ENCODE results near the gene BABAM2. TPM values are rescaled to one million over a fixed set of nuclear protein-coding genes. Genes with fewer than 3 reads are reported as not detected.
A peak's percentile ranks its signal among the peaks of the same experiment; 100 is the strongest.

BABAM2 gene
- total RNA-seq, 2 experiments from 2014 or later = 50.7 to 51.0 TPM

- Mint-ChIP-seq H3K4me1 (peaks cover 12% of the 10 kb centered on the region), H3K27ac (no peak overlapping the region), H3K36me3 (peaks cover 7% of the 10 kb centered on the region), H3K4me3 (no peak overlapping the region), H3K27me3 (no peaks in the 10 kb centered on the region), H3K9me3 (peaks cover 7% of the 10 kb centered on the region)
- ATAC-seq (ENCODE audit: low read depth) = no peak
- no peak for DNase-seq
- POLR2A ChIA-PET = no interaction called here
Measured at GRCh38 chr2:27886322-27886721, 4.2 kb upstream of the BABAM2 start.

DNA sequence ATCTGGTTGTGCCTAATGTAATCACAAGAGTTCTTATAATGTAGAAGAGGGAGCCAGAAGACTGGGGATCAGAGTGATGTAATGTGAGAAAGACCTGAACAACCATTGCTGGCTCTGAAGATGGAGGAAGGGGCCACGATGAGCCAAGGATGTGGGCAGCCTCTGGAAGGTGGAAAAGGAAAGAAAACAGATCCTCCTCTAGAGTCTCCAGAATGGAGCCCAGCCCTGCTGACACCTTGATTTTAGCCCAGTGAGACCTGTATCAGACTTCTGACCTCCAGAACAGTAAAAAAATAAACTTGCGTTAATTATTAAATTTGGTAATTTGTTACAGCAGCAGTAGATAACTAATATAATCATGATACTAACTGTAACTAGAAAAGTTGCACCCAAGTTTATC, 3.4 kb upstream of the BABAM2 start:
- peaks cover 2% of the 10 kb centered on the region for H3K36me3 Mint-ChIP-seq
- POLR2A ChIA-PET = no interaction called here
- peaks cover 18% of the 10 kb centered on the region for H3K4me1 Mint-ChIP-seq
- H3K27ac Mint-ChIP-seq = no peak overlapping the region
- peaks cover 4% of the 10 kb centered on the region for H3K9me3 Mint-ChIP-seq
- ATAC-seq (ENCODE audit: low read depth) = no peak
- H3K4me3 Mint-ChIP-seq = no peak overlapping the region
- H3K27me3 Mint-ChIP-seq = no peaks in the 10 kb centered on the region
- DNase-seq = no peak

DNA sequence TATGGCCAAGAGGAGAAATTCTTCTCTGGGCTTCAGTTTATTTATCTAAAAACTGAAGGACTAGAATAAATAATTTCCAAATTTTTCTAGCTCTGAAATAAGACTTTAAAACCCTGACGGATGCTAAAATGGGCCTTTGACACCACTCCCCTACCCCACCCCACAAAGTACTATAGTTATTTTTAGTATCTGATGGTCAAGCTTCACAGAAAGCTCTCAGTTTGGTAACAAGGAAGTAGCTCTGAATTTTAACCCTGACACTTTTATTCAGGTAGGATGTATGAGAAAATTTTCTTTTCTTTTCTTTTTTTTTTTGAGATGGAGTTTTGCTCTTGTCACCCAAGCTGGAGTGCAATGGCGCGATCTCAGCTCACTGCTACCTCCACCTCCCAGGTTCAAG, 2.7 kb upstream of the BABAM2 start:
- peaks cover 25% of the 10 kb centered on the region for H3K4me1 Mint-ChIP-seq
- no peak overlapping the region for H3K4me3 Mint-ChIP-seq
- H3K27ac Mint-ChIP-seq = no peak overlapping the region
- H3K9me3 Mint-ChIP-seq = peaks cover 1% of the 10 kb centered on the region
- no peaks in the 10 kb centered on the region for H3K27me3 Mint-ChIP-seq
- ATAC-seq (ENCODE audit: low read depth) (no peak), DNase-seq (no peak)
- POLR2A ChIA-PET = no interaction called here
- no peaks in the 10 kb centered on the region for H3K36me3 Mint-ChIP-seq

- ATAC-seq (ENCODE audit: low read depth) (no peak), DNase-seq (no peak)
- Mint-ChIP-seq H3K36me3 (no peaks in the 10 kb centered on the region), H3K9me3 (no peaks in the 10 kb centered on the region), H3K27me3 (no peaks in the 10 kb centered on the region), H3K4me1 (peaks cover 30% of the 10 kb centered on the region), H3K4me3 (peak overlapping the region; percentile 25), H3K27ac (no peak overlapping the region)
- POLR2A ChIA-PET = no interaction called here
Measured at GRCh38 chr2:27888790-27889189, 1.7 kb upstream of the BABAM2 start.

- peak overlapping the region; percentile 99 for H3K27ac Mint-ChIP-seq
- no peaks in the 10 kb centered on the region for H3K27me3 Mint-ChIP-seq
- H3K4me3 Mint-ChIP-seq = peak overlapping the region; percentile 97
- ATAC-seq (ENCODE audit: low read depth) = no peak
- POLR2A ChIA-PET = interaction anchor here (0.8 to 2.0 kb wide), 13 partner anchors 9 to 535 kb away, joined by 3 to 9 read pairs (median 4); no protein-coding TSS in a partner anchor
- H3K9me3 Mint-ChIP-seq = no peaks in the 10 kb centered on the region
- peaks cover 9% of the 10 kb centered on the region for H3K36me3 Mint-ChIP-seq
- no peak for DNase-seq
- H3K4me1 Mint-ChIP-seq = peaks cover 39% of the 10 kb centered on the region
Measured at GRCh38 chr2:27889774-27890145, 769 bp upstream of the BABAM2 start.

GRCh38 chr2:27890924-27891672, 569 bp downstream of the BABAM2 start:
- Mint-ChIP-seq H3K36me3 (peaks cover 22% of the 10 kb centered on the region), H3K27ac (peak overlapping the region; percentile 99), H3K27me3 (no peaks in the 10 kb centered on the region), H3K4me1 (peaks cover 41% of the 10 kb centered on the region), H3K4me3 (peak overlapping the region; percentile 97), H3K9me3 (no peaks in the 10 kb centered on the region)
- DNase-seq = peak; percentile 85
- peak; percentile 19 for ATAC-seq (ENCODE audit: low read depth)
- POLR2A ChIA-PET = interaction anchor here (0.6 to 2.0 kb wide), 10 partner anchors 8 to 519 kb away, joined by 3 to 9 read pairs (median 6); no protein-coding TSS in a partner anchor

GRCh38 chr2:27891673-27892105, 1.2 kb downstream of the BABAM2 start:
- no peak for ATAC-seq (ENCODE audit: low read depth)
- no peak for DNase-seq
- H3K27ac Mint-ChIP-seq = peak overlapping the region; percentile 99
- POLR2A ChIA-PET = interaction anchor here (0.6 to 2.0 kb wide), 3 partner anchors 98 to 370 kb away, joined by 3 to 7 read pairs (median 6); no protein-coding TSS in a partner anchor
- no peaks in the 10 kb centered on the region for H3K9me3 Mint-ChIP-seq
- peak overlapping the region; percentile 97 for H3K4me3 Mint-ChIP-seq
- H3K27me3 Mint-ChIP-seq = no peaks in the 10 kb centered on the region
- peaks cover 42% of the 10 kb centered on the region for H3K4me1 Mint-ChIP-seq
- H3K36me3 Mint-ChIP-seq = peaks cover 28% of the 10 kb centered on the region

GRCh38 chr2:27893006-27893405, 2.5 kb downstream of the BABAM2 start:
- H3K4me3 Mint-ChIP-seq = peak overlapping the region; percentile 52
- H3K27ac Mint-ChIP-seq = no peak overlapping the region
- DNase-seq (no peak), ATAC-seq (ENCODE audit: low read depth) (no peak)
- H3K36me3 Mint-ChIP-seq = peaks cover 40% of the 10 kb centered on the region
- POLR2A ChIA-PET = interaction anchor here (0.6 kb wide), 1 partner anchor 126 kb away, joined by 8 read pairs; no protein-coding TSS in a partner anchor
- H3K9me3 Mint-ChIP-seq = no peaks in the 10 kb centered on the region
- no peaks in the 10 kb centered on the region for H3K27me3 Mint-ChIP-seq
- H3K4me1 Mint-ChIP-seq = peaks cover 55% of the 10 kb centered on the region

GRCh38 chr2:27897717-27898116, 7.2 kb downstream of the BABAM2 start:
- peaks cover 76% of the 10 kb centered on the region for H3K36me3 Mint-ChIP-seq

DNA sequence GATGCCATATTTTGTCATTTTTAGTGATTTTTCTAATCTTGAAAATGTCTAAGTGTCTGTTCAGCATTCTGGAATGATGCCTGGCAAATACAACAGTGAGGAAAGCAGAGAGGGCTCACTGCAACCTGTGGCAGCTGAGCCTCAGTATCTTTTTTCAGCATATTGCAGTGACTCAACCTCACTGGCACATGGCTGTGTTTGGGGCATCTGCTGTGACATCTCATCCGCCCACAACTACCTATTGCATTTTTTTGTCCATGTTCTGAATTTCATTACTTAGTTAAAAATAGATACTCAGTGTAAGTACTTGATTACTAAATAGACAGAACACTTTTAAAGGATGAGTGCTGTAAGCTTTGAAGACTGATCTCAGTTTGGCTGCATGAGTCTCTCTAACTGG, 10.7 kb downstream of the BABAM2 start:
- Mint-ChIP-seq H3K9me3 (peaks cover 1% of the 10 kb centered on the region), H3K27ac (no peak overlapping the region), H3K4me3 (no peak overlapping the region), H3K4me1 (peaks cover 38% of the 10 kb centered on the region), H3K36me3 (peaks cover 84% of the 10 kb centered on the region), H3K27me3 (no peaks in the 10 kb centered on the region)
- POLR2A ChIA-PET = interaction anchor here (0.7 kb wide), 1 partner anchor 218 kb away, joined by 4 read pairs; no protein-coding TSS in a partner anchor
- DNase-seq (no peak), ATAC-seq (ENCODE audit: low read depth) (no peak)

More at GRCh38 chr2:27897717-27898116, 7.2 kb downstream of the BABAM2 start:
- no peaks in the 10 kb centered on the region for H3K9me3 Mint-ChIP-seq
- no peaks in the 10 kb centered on the region for H3K27me3 Mint-ChIP-seq
- H3K4me1 Mint-ChIP-seq = peaks cover 47% of the 10 kb centered on the region
- POLR2A ChIA-PET = interaction anchor here (0.7 kb wide), 1 partner anchor 351 kb away, joined by 5 read pairs; no protein-coding TSS in a partner anchor
- no peak for DNase-seq
- peak overlapping the region; percentile 50 for H3K27ac Mint-ChIP-seq
- peak overlapping the region; percentile 47 for H3K4me3 Mint-ChIP-seq
- peak; percentile 46 for ATAC-seq (ENCODE audit: low read depth)

DNA sequence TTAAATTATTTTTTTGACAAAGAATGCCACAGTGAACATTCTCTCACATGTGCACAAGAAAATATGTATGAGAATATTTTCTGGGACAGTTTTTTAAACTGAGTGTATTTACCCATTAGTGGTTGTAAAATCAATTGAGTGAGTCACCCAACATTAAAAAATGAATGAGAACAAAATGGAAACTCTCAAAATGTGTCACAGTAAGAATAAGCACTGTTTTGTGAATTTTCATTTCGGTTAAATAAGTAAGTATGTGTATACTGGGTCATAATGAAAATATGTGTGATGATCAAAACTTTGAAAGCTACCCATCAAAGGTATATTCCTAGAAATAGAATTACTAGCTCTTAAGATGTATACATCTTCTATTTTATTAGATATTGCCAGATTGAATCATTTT, 11.6 kb downstream of the BABAM2 start:
- Mint-ChIP-seq H3K4me3 (no peak overlapping the region), H3K27ac (no peak overlapping the region)
- POLR2A ChIA-PET = no interaction called here

GRCh38 chr2:27903018-27903417, 12.5 kb downstream of the BABAM2 start:
- no peak for DNase-seq
- no peak for ATAC-seq (ENCODE audit: low read depth)
- POLR2A ChIA-PET = no interaction called here
- Mint-ChIP-seq H3K4me1 (peaks cover 28% of the 10 kb centered on the region), H3K27ac (no peak overlapping the region), H3K4me3 (no peak overlapping the region), H3K36me3 (peaks cover 76% of the 10 kb centered on the region), H3K9me3 (peaks cover 4% of the 10 kb centered on the region), H3K27me3 (no peaks in the 10 kb centered on the region)

More for the DNA sequence above, 11.6 kb downstream of the BABAM2 start:
- ATAC-seq (ENCODE audit: low read depth) (no peak), DNase-seq (no peak)
- peaks cover 34% of the 10 kb centered on the region for H3K4me1 Mint-ChIP-seq
- peaks cover 1% of the 10 kb centered on the region for H3K9me3 Mint-ChIP-seq
- no peaks in the 10 kb centered on the region for H3K27me3 Mint-ChIP-seq
- H3K36me3 Mint-ChIP-seq = peaks cover 78% of the 10 kb centered on the region

DNA sequence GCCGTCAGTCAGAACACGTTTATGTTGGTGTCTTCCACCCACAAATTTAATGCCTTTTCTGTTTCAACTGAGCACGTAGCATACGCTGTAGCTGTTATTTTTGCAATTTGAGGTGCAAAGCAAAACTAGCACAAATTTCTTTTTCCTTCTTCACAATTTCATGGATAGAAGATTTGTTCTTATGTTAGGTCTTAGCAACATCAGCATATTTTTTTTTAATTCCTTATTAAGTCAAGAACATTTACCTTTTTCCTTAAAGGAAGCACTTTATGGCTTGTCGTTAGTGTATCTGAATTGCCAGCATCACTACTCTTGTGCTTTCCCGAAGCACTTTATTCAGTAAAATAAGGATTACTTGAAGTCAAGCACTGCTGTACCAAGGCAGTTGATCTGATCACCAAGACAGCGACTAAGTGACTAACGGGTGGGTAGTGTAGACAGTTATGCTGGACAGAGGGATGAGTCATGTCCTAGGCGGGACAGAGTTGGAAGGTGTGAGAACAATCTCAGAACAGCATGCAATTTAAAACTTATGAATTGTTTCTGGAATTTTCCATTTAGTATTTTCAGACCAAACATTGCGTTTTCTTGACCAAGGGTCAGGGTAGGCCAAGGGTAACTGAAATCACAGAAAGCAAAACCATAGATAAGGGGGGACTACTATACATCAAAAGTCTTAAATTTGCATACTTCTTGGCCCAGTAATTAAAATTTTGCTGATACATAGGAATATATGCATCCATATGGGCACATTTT, 13.3 kb downstream of the BABAM2 start:
- Mint-ChIP-seq H3K36me3 (peaks cover 74% of the 10 kb centered on the region), H3K27me3 (no peaks in the 10 kb centered on the region), H3K4me1 (peaks cover 27% of the 10 kb centered on the region), H3K9me3 (peaks cover 4% of the 10 kb centered on the region), H3K27ac (no peak overlapping the region), H3K4me3 (no peak overlapping the region)
- no peak for ATAC-seq (ENCODE audit: low read depth)
- DNase-seq = no peak
- POLR2A ChIA-PET = no interaction called here

DNA sequence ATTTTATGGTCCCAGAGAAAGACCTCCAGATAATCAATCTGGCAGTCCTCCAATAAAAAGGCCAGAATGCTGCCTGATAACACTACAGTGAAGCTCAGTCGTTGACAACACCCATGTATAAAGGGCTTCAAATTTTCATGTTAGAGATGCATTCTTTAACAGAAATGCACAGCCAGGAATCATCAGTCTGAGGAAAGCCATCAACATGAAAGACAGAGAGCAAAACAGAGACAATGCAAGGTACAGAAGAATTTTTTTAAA, 13.8 kb downstream of the BABAM2 start:
- ATAC-seq (ENCODE audit: low read depth) = no peak
- no peak for DNase-seq
- POLR2A ChIA-PET = no interaction called here
- H3K27ac Mint-ChIP-seq = no peak overlapping the region
- peaks cover 72% of the 10 kb centered on the region for H3K36me3 Mint-ChIP-seq
- H3K4me3 Mint-ChIP-seq = no peak overlapping the region
- peaks cover 27% of the 10 kb centered on the region for H3K4me1 Mint-ChIP-seq
- H3K27me3 Mint-ChIP-seq = no peaks in the 10 kb centered on the region
- peaks cover 4% of the 10 kb centered on the region for H3K9me3 Mint-ChIP-seq
